Natural killer cell (primary cell): ENCODE results near the gene CCDC190. TPM values are rescaled to one million over a fixed set of nuclear protein-coding genes. Genes with fewer than 3 reads are reported as not detected.
"Not testable (repeated sequence)": the region's sequence is repeated elsewhere in the genome, so short reads cannot be mapped to it uniquely, and the experiment has no call there.

Experiments used
- ATAC-seq, 3 donors: fragments of 150-1000 bp in 2 of 3; fragments of 200-7000 bp in 1 of 3; cut with Tn5 transposase; 1 replicate in 1 of 3; 2 replicates in 2 of 3; pipeline ENCODE4 v1.10.0; 2021; ENCODE audit warnings: mild to moderate bottlenecking in 2 of 3, moderate library complexity in 2 of 3
- DNase-seq, 2 donors: peaks; one replicate each; pipeline versions ENCODE4 v3.0.0 to v3.0.0-alpha.2; 2013 to 2021; ENCODE audit warnings: mixed read lengths in 1 of 2
- H3K27ac ChIP-seq: one replicate; pipeline ENCODE4 v1.5.1; 2013; ENCODE audit warnings: mild to moderate bottlenecking, low read length
- H3K27me3 ChIP-seq: one replicate; pipeline ENCODE4 v1.6.1; 2013; ENCODE audit warnings: low read length; ENCODE audit not compliant: control insufficient read depth, insufficient read depth
- H3K36me3 ChIP-seq: one replicate; pipeline ENCODE4 v1.6.1; 2013; ENCODE audit warnings: low read length; ENCODE audit not compliant: control insufficient read depth, insufficient read depth
- H3K4me1 ChIP-seq: one replicate; pipeline ENCODE4 v1.6.1; 2013; ENCODE audit warnings: low read length; ENCODE audit not compliant: control insufficient read depth, insufficient read depth
- H3K4me3 ChIP-seq: one replicate; pipeline ENCODE4 v1.5.1; 2013; ENCODE audit warnings: low read length
- H3K9me3 ChIP-seq: one replicate; pipeline ENCODE4 v1.6.1; 2013; ENCODE audit warnings: low read length; ENCODE audit not compliant: control insufficient read depth, insufficient read depth
- H3K27ac Mint-ChIP-seq, 2 donors: one replicate each; pipeline ENCODE4 v1.8.0; 2022; ENCODE audit warnings: mild to moderate bottlenecking in 2 of 2, mixed read lengths in 2 of 2, moderate library complexity in 1 of 2
- H3K27me3 Mint-ChIP-seq, 2 donors: one replicate each; pipeline ENCODE4 v1.8.0; 2022; ENCODE audit warnings: low read depth in 2 of 2, mixed read lengths in 2 of 2
- H3K36me3 Mint-ChIP-seq: one replicate; pipeline ENCODE4 v1.8.0; 2022; ENCODE audit warnings: mixed read lengths
- H3K4me1 Mint-ChIP-seq, 2 donors: one replicate each; pipeline ENCODE4 v1.8.0; 2022; ENCODE audit warnings: mixed read lengths in 2 of 2
- H3K4me3 Mint-ChIP-seq: one replicate; pipeline ENCODE4 v1.8.0; 2022; ENCODE audit warnings: mild to moderate bottlenecking, moderate library complexity, mixed read lengths
- H3K9me3 Mint-ChIP-seq, 2 donors: one replicate each; pipeline ENCODE4 v1.8.0; 2022; ENCODE audit warnings: mixed read lengths in 2 of 2
- WGBS: methylation state at CpG from one replicate; pipeline ENCODE4 v1.1.7; 2013; ENCODE audit warnings: missing lambda C conversion rate; ENCODE audit not compliant: insufficient coverage; 5-methylcytosine and 5-hydroxymethylcytosine counted together
- intact Hi-C: fragments of 100-400 bp; cut with micrococcal nuclease; formaldehyde crosslinking; loops from one replicate; pipeline ENCODE4 v1.14.2; 2022
- total RNA-seq, 4 donors: library from RNA; stranded (reverse); fragments of 120-200 nt in 1 of 4; gene quantifications; one replicate each; pipeline versions ENCODE4 v1.2.3 to v1.2.4, GENCODE V29; 2013 to 2022
- TF ChIP-seq, protein P1 (sequence below): fragments of 200-600 bp; IDR thresholded peaks from one replicate; pipeline ENCODE4 v1.8.0; 2022; ENCODE audit warnings: antibody characterized with exemption

CCDC190 gene
- total RNA-seq, 3 donors from 2014 or later (not counting 1 experiment from before 2014, with no cell fraction given) = not detected

DNA sequence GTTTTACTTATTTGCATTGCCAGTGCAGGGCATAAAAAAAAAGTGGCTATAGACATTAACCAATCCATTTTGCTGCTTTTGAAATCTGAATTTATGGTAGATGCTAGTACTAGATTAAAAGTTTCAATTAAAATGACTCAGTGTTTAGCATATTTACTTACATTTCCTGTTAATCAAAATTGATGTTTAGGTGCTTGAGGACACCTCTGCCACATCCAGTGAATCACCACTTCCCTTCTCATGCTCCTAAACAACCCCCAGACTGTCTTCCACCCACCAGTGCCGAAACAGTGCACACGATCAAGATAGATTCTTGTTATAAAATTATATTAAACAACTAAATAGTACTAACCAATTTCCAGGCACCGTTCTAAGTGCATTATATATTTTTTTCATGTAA is 37.7 kb downstream of the CCDC190 start:
- Histone ChIP-seq H3K4me1 (peaks cover 10% of the 10 kb centered on the region), H3K4me3 (no peak overlapping the region), H3K9me3 (no peaks in the 10 kb centered on the region), H3K27ac (no peak overlapping the region), H3K27me3 (peaks cover 7% of the 10 kb centered on the region), H3K36me3 (no peaks in the 10 kb centered on the region)
- TF ChIP-seq, protein P1, sequence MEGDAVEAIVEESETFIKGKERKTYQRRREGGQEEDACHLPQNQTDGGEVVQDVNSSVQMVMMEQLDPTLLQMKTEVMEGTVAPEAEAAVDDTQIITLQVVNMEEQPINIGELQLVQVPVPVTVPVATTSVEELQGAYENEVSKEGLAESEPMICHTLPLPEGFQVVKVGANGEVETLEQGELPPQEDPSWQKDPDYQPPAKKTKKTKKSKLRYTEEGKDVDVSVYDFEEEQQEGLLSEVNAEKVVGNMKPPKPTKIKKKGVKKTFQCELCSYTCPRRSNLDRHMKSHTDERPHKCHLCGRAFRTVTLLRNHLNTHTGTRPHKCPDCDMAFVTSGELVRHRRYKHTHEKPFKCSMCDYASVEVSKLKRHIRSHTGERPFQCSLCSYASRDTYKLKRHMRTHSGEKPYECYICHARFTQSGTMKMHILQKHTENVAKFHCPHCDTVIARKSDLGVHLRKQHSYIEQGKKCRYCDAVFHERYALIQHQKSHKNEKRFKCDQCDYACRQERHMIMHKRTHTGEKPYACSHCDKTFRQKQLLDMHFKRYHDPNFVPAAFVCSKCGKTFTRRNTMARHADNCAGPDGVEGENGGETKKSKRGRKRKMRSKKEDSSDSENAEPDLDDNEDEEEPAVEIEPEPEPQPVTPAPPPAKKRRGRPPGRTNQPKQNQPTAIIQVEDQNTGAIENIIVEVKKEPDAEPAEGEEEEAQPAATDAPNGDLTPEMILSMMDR = no peak
- H3K4me1 Mint-ChIP-seq = peaks cover 19 to 20% of the 10 kb centered on the region in 2 donors
- peaks cover 13 to 21% of the 10 kb centered on the region in 2 donors for H3K27me3 Mint-ChIP-seq
- no peaks in the 10 kb centered on the region for H3K9me3 Mint-ChIP-seq
- peak overlapping the region in 1 of 2 donors; percentile 58 for H3K27ac Mint-ChIP-seq
- peak overlapping the region; percentile 79 for H3K4me3 Mint-ChIP-seq
- H3K36me3 Mint-ChIP-seq = no peaks in the 10 kb centered on the region
- DNase-seq = peak in 1 of 2 donors; percentile 20
- ATAC-seq = peak; percentile 68 to 87 (median 76)
- intact Hi-C loops = no loop called here
- no CpG with 5 or more reads among the region's 3 CpGs for WGBS

DNA sequence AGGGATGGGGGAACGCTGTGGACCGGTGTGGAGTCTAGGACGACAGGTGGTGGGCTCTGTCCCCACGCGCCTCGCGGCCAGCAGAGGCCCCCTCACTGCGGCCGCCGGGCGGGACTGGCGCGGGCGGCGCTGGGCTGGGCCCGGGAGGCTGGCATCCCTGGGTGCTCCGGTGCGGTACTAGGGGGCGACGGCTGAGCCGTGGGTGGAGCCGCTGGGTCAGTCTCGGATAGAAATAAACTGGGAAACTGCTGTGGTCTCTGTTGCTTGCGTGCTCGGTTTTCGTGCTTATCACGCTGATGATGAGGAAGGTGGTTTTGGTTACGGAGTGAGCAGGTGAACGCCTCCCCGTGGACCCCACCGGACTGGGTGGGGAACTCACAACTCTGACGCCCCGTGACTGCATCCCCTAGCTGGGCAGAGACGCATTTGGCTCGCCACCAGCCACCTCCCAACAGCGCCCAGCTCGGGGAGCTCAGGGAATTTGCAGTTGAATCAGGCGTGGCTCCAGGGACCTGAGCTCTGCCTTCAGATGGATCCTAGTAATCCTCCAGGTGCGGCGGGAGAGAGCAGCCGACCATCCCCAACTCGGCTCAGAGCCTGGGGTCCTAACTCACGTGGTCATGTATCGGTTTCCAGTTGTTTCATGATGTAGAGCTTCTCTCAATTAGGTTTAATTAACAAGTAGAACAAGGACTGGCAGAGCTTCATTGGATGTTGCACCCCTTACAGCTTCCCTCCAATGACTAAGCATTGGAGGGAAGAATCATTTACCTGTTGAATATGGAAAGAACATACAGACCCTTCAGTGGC is 38.4 kb downstream of the CCDC190 start:
- Mint-ChIP-seq H3K27ac (peak overlapping the region in 1 of 2 donors; percentile 58), H3K4me1 (peaks cover 19 to 20% of the 10 kb centered on the region in 2 donors), H3K9me3 (no peaks in the 10 kb centered on the region), H3K4me3 (peak overlapping the region; percentile 79), H3K36me3 (no peaks in the 10 kb centered on the region), H3K27me3 (peaks cover 13 to 20% of the 10 kb centered on the region in 2 donors)
- Histone ChIP-seq H3K27me3 (peaks cover 7% of the 10 kb centered on the region), H3K4me1 (peaks cover 10% of the 10 kb centered on the region), H3K4me3 (peak overlapping the region; percentile 21), H3K27ac (no peak overlapping the region), H3K9me3 (no peaks in the 10 kb centered on the region), H3K36me3 (no peaks in the 10 kb centered on the region)
- intact Hi-C loops = no loop called here
- TF ChIP-seq, protein P1 = no peak
- WGBS = 10% methylated on average over 44 of the region's 44 CpGs
- ATAC-seq = peak; percentile 36 to 57 (median 39)
- peak; percentile 17 to 18 for DNase-seq

DNA sequence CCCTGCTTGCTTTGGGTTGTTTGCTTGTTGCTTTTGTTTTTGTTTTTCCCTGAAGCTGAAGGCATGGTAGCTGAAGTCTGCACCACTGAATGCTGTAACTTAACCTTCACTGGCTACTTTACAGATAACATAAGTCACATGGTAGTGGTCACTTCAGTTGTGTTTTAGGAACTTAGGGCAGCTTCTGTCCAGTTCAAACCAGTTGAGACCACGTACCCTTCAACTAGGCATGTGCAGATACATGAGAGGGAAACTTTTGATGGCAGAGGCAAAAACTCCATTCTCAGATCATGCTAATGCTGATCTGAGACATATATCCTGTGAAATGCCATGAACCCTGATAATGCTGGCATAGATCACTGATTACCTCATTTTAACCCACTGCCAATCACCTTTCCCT is 42.3 kb downstream of the CCDC190 start:
- H3K27ac ChIP-seq, DNase-seq, H3K9me3 ChIP-seq, H3K36me3 Mint-ChIP-seq, ATAC-seq, H3K27ac Mint-ChIP-seq, H3K9me3 Mint-ChIP-seq, H3K27me3 ChIP-seq, H3K4me3 ChIP-seq, H3K36me3 ChIP-seq, H3K27me3 Mint-ChIP-seq, H3K4me3 Mint-ChIP-seq, intact Hi-C loops: not testable (repeated sequence)
- H3K4me1 ChIP-seq = peaks cover 10% of the 10 kb centered on the region
- peaks cover 18 to 19% of the 10 kb centered on the region in 2 donors for H3K4me1 Mint-ChIP-seq
- WGBS = 100% methylated on average over 1 of the region's 1 CpG

DNA sequence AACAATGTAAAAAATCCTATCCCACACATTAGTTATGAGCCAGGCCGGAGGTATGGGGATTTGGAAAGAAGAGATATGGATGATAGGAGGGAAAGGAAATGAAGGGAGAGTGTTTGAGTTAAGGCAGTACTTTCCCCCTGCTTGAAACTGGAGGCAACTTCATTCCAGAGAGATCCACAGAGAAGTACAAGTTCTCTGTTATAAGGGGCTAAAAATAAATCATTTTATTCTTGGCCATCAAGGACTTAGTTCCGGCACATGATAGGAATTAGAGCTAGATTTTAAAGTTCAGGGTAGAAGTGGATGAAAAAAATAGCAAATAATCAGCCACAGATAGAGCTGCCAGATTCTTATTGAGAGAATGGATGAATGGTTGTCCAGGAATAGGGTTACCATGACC is 42.8 kb downstream of the CCDC190 start:
- H3K4me3 Mint-ChIP-seq, H3K9me3 Mint-ChIP-seq, H3K9me3 ChIP-seq, H3K4me3 ChIP-seq, DNase-seq, H3K36me3 ChIP-seq, H3K27me3 ChIP-seq, intact Hi-C loops, H3K27ac Mint-ChIP-seq, H3K27me3 Mint-ChIP-seq, H3K27ac ChIP-seq, H3K36me3 Mint-ChIP-seq, ATAC-seq: not testable (repeated sequence)
- H3K4me1 ChIP-seq = peaks cover 10% of the 10 kb centered on the region
- 100% methylated on average over 2 of the region's 2 CpGs for WGBS
- H3K4me1 Mint-ChIP-seq = peaks cover 13 to 15% of the 10 kb centered on the region in 2 donors

DNA sequence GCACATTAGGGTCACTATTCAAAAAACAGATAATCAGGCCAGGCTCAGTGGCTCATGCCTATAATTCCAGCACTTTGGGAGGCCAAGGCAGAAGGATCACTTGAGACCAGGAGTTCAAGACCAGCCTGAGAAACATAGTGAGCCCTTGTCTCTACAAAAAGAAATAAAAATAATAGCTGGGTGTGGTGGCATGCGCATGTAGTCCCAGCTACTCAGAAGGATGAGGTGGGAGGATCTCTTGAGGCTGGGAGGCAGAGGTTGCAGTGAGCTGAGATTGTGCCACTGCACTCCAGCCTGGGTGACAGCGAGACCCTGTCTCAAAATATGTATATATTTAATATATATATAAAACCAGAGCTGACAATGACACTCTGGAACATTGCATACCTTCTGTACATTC is 48.6 kb downstream of the CCDC190 start:
- H3K4me1 ChIP-seq, DNase-seq, H3K9me3 Mint-ChIP-seq, H3K27ac Mint-ChIP-seq, H3K4me3 Mint-ChIP-seq, H3K9me3 ChIP-seq, intact Hi-C loops, H3K27me3 ChIP-seq, H3K36me3 Mint-ChIP-seq, H3K27ac ChIP-seq, H3K36me3 ChIP-seq, H3K27me3 Mint-ChIP-seq, H3K4me3 ChIP-seq, ATAC-seq: not testable (repeated sequence)
- WGBS = 100% methylated on average over 1 of the region's 2 CpGs
- peaks cover 5 to 12% of the 10 kb centered on the region in 2 donors for H3K4me1 Mint-ChIP-seq

DNA sequence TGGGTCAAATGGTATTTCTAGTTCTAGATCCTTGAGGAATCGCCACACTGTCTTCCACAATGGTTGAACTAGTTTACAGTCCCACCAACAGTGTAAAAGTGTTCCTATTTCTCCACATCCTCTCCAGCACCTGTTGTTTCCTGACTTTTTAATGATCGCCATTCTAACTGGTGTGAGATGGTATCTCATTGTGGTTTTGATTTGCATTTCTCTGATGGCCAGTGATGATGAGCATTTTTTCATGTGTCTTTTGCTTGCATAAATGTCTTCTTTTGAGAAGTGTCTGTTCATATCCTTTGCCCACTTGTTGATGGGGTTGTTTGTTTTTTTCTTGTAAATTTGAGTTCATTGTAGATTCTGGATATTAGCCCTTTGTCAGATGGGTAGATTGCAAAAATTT is 53.5 kb downstream of the CCDC190 start:
- intact Hi-C loops, H3K27me3 Mint-ChIP-seq, H3K27me3 ChIP-seq, H3K4me3 ChIP-seq, DNase-seq, H3K4me3 Mint-ChIP-seq, H3K27ac ChIP-seq, H3K9me3 ChIP-seq, H3K4me1 ChIP-seq, ATAC-seq, H3K27ac Mint-ChIP-seq, H3K9me3 Mint-ChIP-seq: not testable (repeated sequence)
- H3K36me3 ChIP-seq = peaks cover 15% of the 10 kb centered on the region
- peaks cover 11% of the 10 kb centered on the region for H3K36me3 Mint-ChIP-seq
- H3K4me1 Mint-ChIP-seq = peaks cover 5 to 12% of the 10 kb centered on the region in 2 donors
- no CpG with 5 or more reads among the region's 2 CpGs for WGBS
